ENCODE data around the gene CROT. TPM values are rescaled to one million over a fixed set of nuclear protein-coding genes. Genes with fewer than 3 reads are reported as not detected.

The CROT gene
- polyA plus RNA-seq, 3 donors from 2014 or later = 3.9 to 13.2 (median 7.5) TPM

DNA sequence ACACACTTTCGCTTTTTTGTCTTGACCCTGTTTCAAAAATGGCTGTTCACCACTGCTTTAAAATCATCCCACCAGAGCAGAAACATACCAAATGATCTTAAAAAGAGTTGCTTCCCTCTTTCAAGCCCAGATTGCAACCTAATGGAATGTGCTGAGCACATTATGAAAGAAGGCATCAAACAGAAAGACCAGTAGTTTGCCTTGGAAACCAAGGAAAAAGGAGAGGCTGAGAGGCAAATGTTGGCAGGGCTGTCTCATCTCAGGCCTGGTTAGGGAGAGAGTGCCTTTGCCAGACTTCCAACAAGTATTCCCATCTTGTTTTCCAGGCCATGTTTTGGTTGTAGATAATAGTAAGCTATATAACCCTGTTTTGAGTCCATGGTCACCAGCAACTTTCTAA is 65.7 kb downstream of the CROT start:
- H3K4me3 Mint-ChIP-seq = no peak overlapping the region
- H3K9me3 Mint-ChIP-seq = no peaks in the 10 kb centered on the region
- no peak overlapping the region for H3K27ac Mint-ChIP-seq
- H3K27me3 Mint-ChIP-seq (ENCODE audit: low read depth in 3 of 3) = peaks cover 0 to 9% (median 0%) of the 10 kb centered on the region in 3 donors
- H3K36me3 Mint-ChIP-seq = peaks cover 0 to 3% (median 0%) of the 10 kb centered on the region in 3 donors
- no peak for DNase-seq
- no peaks in the 10 kb centered on the region for H3K4me1 Mint-ChIP-seq

DNA sequence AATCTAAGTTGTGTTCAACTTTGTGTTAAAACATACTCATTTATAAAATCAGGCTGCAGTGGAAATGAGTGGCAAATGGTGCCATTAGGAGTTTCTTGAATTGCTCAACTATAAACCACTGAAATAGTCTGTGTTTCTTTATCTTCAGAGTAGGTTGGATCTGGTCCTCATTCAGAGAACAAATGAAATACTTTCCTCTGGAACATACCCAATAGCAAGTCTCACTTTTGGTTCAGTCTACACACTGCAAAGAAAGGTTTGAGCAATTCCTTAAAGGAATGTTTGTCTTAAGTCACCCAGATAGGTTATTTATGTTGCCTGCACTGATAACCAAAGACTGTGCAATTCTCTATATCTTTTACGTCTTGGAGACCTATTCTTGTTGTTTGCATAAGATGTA is 67.6 kb downstream of the CROT start:
- H3K27me3 Mint-ChIP-seq (ENCODE audit: low read depth in 3 of 3) = peaks cover 0 to 5% (median 0%) of the 10 kb centered on the region in 3 donors
- H3K4me1 Mint-ChIP-seq = no peaks in the 10 kb centered on the region
- no peak overlapping the region for H3K4me3 Mint-ChIP-seq
- no peaks in the 10 kb centered on the region for H3K9me3 Mint-ChIP-seq
- H3K36me3 Mint-ChIP-seq = no peaks in the 10 kb centered on the region
- DNase-seq = no peak
- no peak overlapping the region for H3K27ac Mint-ChIP-seq

DNA sequence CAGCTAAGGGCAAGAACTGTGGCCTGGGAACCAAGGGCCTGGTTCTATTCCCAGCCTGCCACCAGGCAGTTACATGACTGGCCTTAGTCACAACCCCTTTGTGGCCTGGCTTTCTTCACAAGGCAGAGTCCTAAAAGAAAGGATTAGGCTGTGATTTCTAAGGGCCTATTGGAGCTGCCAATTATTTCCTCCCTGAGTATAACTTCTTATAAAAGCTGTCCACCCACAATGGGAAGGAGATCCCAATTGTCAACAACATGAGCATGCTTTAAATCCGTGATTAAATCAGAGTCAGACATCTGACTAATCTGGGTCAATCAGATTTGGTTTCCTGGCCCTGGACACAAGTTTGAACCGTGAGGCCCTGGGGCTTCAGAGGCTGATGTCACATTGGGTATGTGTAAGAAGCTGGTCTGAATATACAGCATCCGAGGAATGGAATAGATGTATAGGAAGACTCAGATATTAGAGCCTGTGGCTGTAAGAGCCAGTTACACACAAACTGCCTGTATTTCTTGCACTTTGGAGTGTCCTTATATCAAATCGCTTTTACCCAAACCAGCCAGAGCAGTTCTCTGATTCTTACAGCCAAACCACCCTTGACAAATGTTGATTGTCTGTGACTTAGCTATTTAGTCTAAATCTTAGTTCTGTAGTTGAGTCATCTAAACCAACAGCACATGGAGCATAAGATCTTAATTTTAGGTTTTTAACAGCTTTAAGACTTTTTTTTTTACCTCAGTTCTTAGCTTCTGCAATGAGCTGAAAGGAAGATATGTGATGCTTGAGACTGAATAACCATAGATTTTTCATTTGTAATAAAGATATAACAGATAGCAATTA is 68.7 kb downstream of the CROT start:
- Mint-ChIP-seq H3K36me3 (no peaks in the 10 kb centered on the region), H3K27me3 (ENCODE audit: low read depth in 3 of 3) (peaks cover 0 to 2% (median 0%) of the 10 kb centered on the region in 3 donors), H3K9me3 (no peaks in the 10 kb centered on the region), H3K4me3 (no peak overlapping the region), H3K4me1 (no peaks in the 10 kb centered on the region), H3K27ac (no peak overlapping the region)
- DNase-seq = no peak

DNA sequence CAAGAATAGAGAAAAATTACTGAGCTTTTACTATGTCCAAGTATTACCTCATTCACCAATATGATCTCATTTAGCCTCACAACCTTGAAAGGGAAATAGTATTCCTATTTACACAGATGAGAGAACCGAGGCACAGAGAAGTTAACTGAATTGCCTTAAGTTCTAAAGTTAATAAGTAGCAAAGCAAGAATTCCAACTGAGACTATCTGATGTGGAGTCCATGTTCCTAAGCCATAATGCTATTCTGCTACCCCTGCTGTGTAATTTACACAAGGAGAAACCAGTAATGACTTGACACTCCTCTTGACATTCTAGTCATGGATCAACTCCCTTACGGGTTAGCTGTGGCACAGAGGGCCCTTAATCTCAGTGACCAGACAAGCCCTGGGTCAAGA is 69.3 kb downstream of the CROT start:
- H3K4me3 Mint-ChIP-seq = no peak overlapping the region
- H3K9me3 Mint-ChIP-seq = no peaks in the 10 kb centered on the region
- peaks cover 0 to 2% (median 0%) of the 10 kb centered on the region in 3 donors for H3K27me3 Mint-ChIP-seq (ENCODE audit: low read depth in 3 of 3)
- H3K27ac Mint-ChIP-seq = no peak overlapping the region
- no peaks in the 10 kb centered on the region for H3K4me1 Mint-ChIP-seq
- H3K36me3 Mint-ChIP-seq = no peaks in the 10 kb centered on the region
- DNase-seq = no peak

DNA sequence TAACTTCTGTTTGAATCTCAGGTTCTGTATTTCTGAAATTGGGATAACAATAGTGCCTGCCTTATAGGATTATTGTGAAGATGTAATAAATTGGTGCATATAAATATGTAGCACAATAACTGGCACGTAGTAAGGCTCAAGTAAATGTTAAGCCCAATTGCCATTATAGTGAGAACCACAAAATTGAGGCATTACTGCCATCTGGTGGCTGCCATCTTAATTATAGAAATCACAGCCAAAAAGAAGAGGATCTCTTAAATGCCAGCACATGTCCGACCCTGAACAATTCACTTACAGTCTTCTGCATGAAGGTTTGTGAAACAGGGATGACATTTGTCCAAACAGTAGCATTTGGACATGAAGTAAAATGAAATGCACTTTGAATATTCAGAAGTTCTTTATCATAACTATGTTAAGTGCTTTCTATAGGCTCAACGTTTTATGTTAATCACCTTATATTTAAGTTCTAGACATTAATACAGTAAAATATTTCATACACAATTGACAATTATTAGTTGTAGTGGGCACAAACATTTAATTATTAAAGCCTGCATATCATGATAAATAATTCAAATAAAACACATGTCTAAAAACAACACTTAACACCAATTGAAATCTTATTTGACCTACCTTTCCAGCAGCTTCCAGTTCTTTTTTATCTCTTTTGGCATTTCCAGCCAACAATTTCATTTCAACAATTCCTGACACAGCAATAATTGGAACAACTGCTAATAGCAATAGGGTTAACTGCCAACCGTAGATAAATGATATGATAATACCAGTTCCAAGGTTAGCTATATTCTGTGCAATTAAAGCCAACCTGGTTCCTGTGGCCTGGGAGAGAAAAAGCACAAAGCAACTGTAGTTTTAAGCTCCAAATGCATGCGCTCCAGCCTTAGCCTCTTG is 71.5 kb downstream of the CROT start:
- no peaks in the 10 kb centered on the region for H3K9me3 Mint-ChIP-seq
- H3K36me3 Mint-ChIP-seq = no peaks in the 10 kb centered on the region
- peak; percentile 60 to 67 (median 61) for DNase-seq
- peaks cover 0 to 2% (median 1%) of the 10 kb centered on the region in 3 donors for H3K27me3 Mint-ChIP-seq (ENCODE audit: low read depth in 3 of 3)
- no peaks in the 10 kb centered on the region for H3K4me1 Mint-ChIP-seq
- no peak overlapping the region for H3K27ac Mint-ChIP-seq
- H3K4me3 Mint-ChIP-seq = no peak overlapping the region

DNA sequence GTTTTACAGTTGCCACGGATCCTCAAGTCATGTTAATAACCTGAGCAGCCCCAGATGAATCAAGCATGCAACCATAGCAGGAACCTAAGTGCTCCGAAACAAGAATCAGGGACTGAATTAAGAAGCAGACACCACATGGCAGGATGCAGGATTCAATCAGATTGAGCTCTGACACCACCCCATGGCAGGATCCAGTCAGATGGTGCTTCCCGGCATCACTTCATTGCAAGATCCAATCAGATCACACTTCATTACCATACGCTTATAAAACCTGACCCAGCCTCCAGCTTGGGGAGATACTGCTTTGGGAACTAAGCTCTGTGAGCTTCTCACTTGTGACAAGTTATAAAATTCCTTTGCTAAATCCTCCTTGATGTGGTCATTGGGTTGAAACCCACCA is 74.7 kb downstream of the CROT start:
- H3K9me3 Mint-ChIP-seq = no peaks in the 10 kb centered on the region
- DNase-seq = no peak
- H3K4me3 Mint-ChIP-seq = no peak overlapping the region
- H3K27ac Mint-ChIP-seq = no peak overlapping the region
- no peaks in the 10 kb centered on the region for H3K36me3 Mint-ChIP-seq
- peaks cover 0 to 7% (median 1%) of the 10 kb centered on the region in 3 donors for H3K27me3 Mint-ChIP-seq (ENCODE audit: low read depth in 3 of 3)
- no peaks in the 10 kb centered on the region for H3K4me1 Mint-ChIP-seq

DNA sequence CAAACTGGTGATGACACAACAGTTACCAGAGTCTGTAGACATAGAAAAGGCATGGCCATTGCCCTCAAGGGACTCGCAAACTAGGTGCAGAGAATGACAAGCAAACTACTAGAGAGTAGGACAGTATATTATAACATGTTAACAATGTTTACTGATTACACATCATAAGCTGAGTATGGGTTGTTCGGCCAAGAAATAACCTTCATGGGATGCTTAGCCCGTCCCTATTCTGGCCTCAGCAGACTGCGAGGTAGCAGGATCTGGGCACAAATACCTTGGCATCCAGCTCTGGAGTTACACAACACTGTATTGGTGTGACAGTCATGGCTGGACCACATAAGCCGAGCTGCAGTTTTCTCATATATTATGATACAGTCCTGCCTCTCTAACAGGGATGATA is 78.6 kb downstream of the CROT start:
- Mint-ChIP-seq H3K4me3 (no peak overlapping the region), H3K27ac (no peak overlapping the region), H3K9me3 (no peaks in the 10 kb centered on the region), H3K36me3 (no peaks in the 10 kb centered on the region), H3K4me1 (no peaks in the 10 kb centered on the region), H3K27me3 (ENCODE audit: low read depth in 3 of 3) (peaks cover 1 to 10% (median 2%) of the 10 kb centered on the region in 3 donors)
- no peak for DNase-seq

DNA sequence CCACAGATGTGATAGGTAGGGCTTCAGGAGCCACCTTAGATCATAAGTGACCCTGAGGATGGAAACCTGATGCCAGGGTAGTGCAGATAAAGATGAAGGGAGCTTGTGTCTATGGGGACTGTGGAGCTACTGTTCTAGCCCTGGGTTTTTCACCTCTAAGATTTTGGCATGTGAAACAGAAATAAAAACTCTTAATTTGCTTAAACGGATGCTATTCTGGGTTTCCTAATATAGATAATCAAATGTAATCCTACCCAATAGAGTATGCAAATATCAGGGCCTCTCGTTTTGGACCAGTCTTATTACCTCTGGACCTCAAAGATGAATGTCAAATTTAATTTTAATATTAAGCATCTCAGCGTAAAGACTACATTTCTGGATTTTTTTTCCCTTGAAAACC is 80.7 kb downstream of the CROT start:
- no peak for DNase-seq
- H3K27ac Mint-ChIP-seq = no peak overlapping the region
- no peak overlapping the region for H3K4me3 Mint-ChIP-seq
- peaks cover 0 to 9% (median 2%) of the 10 kb centered on the region in 3 donors for H3K27me3 Mint-ChIP-seq (ENCODE audit: low read depth in 3 of 3)
- H3K36me3 Mint-ChIP-seq = no peaks in the 10 kb centered on the region
- H3K4me1 Mint-ChIP-seq = no peaks in the 10 kb centered on the region
- no peaks in the 10 kb centered on the region for H3K9me3 Mint-ChIP-seq

DNA sequence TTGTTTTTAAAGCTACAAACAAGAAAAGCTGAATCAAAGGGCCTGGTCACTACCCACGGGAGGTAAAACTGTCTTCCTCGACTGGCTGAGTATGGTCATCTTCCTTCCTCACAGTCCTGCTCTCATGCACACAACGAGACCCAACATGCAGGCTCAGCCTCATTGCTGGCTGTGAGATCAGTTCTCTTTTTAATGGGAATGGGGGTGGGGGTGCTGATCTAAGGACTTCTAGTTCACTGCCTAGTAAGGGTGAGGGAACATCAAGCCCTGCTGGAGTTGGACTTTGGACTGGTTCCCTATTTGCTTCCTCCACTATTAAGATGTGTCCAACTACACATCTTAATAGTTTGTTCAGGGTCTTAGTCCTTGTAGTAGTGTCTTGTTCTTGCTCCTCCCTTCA is 81.8 kb downstream of the CROT start:
- Mint-ChIP-seq H3K27me3 (ENCODE audit: low read depth in 3 of 3) (peaks cover 0 to 10% (median 4%) of the 10 kb centered on the region in 3 donors), H3K4me3 (no peak overlapping the region), H3K9me3 (no peaks in the 10 kb centered on the region), H3K4me1 (no peaks in the 10 kb centered on the region), H3K27ac (no peak overlapping the region), H3K36me3 (no peaks in the 10 kb centered on the region)
- no peak for DNase-seq

DNA sequence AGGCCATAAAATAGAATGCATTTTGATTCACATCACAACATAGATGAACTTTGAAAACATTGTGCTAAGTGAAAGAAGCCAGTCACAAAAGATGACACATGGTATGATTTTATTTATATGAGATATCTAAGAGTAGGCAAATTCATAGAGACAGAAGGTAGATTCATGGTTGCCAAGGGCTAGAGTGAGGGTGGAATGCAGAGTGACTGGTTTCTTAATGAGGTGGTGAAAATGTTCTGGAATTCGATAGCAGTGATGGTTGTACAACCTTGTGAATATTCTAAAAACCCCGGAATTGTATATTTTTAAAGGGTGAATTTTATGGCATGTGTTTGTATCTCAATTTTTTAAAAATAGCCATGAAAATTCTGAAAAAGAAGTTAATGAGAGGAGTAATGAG is 87.1 kb downstream of the CROT start:
- H3K36me3 Mint-ChIP-seq = no peaks in the 10 kb centered on the region
- H3K27me3 Mint-ChIP-seq (ENCODE audit: low read depth in 3 of 3) = peaks cover 0 to 7% (median 3%) of the 10 kb centered on the region in 3 donors
- H3K27ac Mint-ChIP-seq = no peak overlapping the region
- H3K4me3 Mint-ChIP-seq = no peak overlapping the region
- DNase-seq = no peak
- H3K4me1 Mint-ChIP-seq = no peaks in the 10 kb centered on the region
- H3K9me3 Mint-ChIP-seq = no peaks in the 10 kb centered on the region

DNA sequence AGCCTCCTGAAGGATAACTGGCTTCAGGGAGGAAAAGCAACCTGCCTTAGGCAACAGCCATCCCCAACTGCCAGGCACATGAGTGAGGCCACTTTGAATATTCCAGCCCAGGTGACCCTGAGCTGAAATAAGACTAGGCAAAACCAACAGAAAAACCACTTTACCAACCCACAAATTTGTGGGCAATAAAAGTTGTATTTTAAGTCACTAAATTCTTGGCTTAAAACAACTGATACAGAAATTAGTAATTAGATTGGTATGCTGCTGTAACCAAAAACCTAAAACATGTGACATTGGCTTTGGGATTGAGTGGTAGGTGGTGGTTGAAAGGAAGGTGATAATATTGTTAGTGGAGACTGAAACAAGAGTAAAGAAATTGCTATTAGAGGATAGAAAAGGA is 90.1 kb downstream of the CROT start:
- Mint-ChIP-seq H3K36me3 (no peaks in the 10 kb centered on the region), H3K9me3 (no peaks in the 10 kb centered on the region), H3K27me3 (ENCODE audit: low read depth in 3 of 3) (peaks cover 0 to 5% (median 2%) of the 10 kb centered on the region in 3 donors)

DNA sequence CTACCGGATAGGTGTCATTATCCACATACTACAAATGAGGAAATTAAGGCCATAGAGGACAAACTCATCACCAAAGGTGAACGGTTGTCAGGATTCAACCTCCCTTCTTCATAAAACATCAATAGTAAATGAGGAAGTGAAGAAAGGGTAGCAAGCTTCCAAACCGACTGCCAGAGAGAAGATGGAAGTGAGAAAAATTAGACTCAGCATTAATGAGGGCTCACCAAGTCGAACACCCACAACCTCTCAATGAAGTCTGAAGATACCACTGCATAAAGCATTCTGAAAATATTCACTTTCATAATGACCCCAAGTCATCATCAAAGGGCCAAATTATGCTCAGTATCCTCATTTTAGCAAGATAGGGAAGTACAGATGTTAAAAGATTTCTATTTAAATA is 100.4 kb downstream of the CROT start:
- H3K36me3 Mint-ChIP-seq = no peaks in the 10 kb centered on the region
- H3K9me3 Mint-ChIP-seq = no peaks in the 10 kb centered on the region
- H3K27me3 Mint-ChIP-seq (ENCODE audit: low read depth in 3 of 3) = no peaks in the 10 kb centered on the region
- H3K4me1 Mint-ChIP-seq = no peaks in the 10 kb centered on the region
- no peak for DNase-seq
- H3K27ac Mint-ChIP-seq = no peak overlapping the region
- no peak overlapping the region for H3K4me3 Mint-ChIP-seq

More for the DNA sequence above, 90.1 kb downstream of the CROT start:
- H3K27ac Mint-ChIP-seq = no peak overlapping the region
- DNase-seq = no peak
- H3K4me1 Mint-ChIP-seq = no peaks in the 10 kb centered on the region
- H3K4me3 Mint-ChIP-seq = no peak overlapping the region

DNA sequence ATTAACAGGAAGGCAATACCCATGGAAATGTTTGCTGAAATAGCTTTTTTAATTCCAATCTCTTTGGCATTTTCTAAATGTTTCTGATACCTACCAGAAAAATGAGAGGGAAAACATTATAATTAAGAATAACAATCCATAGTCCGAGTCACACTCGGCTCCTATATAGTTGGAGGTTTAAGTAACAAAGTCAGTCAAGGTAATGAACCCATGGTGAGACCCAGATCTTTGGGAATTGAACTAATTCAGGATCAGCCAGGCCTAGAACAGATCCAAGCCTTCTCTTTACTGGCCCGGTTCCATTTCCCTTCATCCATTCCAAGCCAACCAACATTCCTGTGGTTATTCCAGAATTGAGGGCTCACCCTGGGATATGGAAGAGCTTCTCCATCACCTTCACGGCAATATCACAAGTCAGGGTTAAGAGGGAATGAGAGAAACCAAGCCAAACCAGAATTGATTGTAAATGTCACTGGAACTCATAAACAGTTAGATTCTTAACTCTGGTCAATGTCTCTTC is 101.7 kb downstream of the CROT start:
- no peak for DNase-seq
- Mint-ChIP-seq H3K9me3 (no peaks in the 10 kb centered on the region), H3K4me3 (no peak overlapping the region), H3K4me1 (no peaks in the 10 kb centered on the region), H3K36me3 (no peaks in the 10 kb centered on the region), H3K27me3 (ENCODE audit: low read depth in 3 of 3) (peaks cover 0 to 3% (median 2%) of the 10 kb centered on the region in 3 donors), H3K27ac (no peak overlapping the region)

DNA sequence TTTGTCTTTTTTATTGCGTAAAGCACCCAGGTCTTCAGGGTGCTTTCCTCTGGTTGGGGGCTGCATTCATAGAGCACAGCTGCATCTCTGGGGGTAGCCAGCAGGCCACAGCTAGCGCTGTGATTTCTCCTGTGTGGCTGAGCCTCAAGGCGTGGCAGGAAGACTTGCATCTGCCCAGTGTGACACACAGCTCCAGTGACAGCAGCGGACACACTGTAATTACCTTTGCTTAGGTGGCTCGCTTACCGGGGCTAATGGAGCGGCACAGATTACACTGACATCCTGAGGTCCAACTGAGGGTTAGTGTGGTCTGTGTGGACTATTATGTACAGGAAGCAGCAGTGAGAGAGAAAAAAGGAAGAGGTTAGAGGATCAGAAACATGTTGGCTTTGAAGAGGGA is 102.9 kb downstream of the CROT start:
- H3K27ac Mint-ChIP-seq = no peak overlapping the region
- peaks cover 0 to 4% (median 3%) of the 10 kb centered on the region in 3 donors for H3K27me3 Mint-ChIP-seq (ENCODE audit: low read depth in 3 of 3)
- no peaks in the 10 kb centered on the region for H3K36me3 Mint-ChIP-seq
- no peak for DNase-seq
- H3K9me3 Mint-ChIP-seq = no peaks in the 10 kb centered on the region
- H3K4me3 Mint-ChIP-seq = no peak overlapping the region
- no peaks in the 10 kb centered on the region for H3K4me1 Mint-ChIP-seq

Measured in immature natural killer cell (primary cell).